ENCODE data around the gene LGMN.
"Not testable (repeated sequence)": the region's sequence is repeated elsewhere in the genome, so short reads cannot be mapped to it uniquely, and the experiment has no call there.

The LGMN gene

DNA sequence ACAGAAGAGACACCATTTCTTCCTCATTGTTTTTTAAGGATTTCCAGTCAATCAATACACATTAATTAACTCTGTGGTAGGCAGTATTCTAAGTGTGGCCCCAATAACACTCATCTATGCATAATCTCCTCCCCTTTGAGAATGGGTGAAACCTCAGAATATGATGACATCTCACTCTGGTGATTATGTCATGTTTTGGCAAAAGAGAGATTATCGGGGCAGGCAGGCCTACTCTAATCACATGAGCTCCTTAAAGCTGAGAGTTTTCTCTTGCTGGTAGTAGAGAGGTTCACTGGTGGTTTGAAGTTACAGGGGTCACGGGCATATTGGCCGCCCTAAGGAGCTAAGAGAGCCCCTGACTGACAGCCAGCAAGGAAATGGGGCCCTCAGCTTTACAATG is 7.1 kb upstream of the LGMN start:
- peaks cover 21% of the 10 kb centered on the region for H3K27me3 Mint-ChIP-seq
- no peaks in the 10 kb centered on the region for H3K9me3 Mint-ChIP-seq
- H3K4me1 Mint-ChIP-seq: peaks cover 20% of the 10 kb centered on the region
- peaks cover 2% of the 10 kb centered on the region for H3K36me3 Mint-ChIP-seq (ENCODE audit: insufficient read depth)
- no peak for DNase-seq (ENCODE audit: low spot score in 2 of 2)
- no peak overlapping the region for H3K4me3 Mint-ChIP-seq
- H3K27ac Mint-ChIP-seq (ENCODE audit: low read depth): no peak overlapping the region
- no peak for ATAC-seq (replicated peaks; ENCODE audit: extremely low read depth, poor library complexity, severe bottlenecking)

DNA sequence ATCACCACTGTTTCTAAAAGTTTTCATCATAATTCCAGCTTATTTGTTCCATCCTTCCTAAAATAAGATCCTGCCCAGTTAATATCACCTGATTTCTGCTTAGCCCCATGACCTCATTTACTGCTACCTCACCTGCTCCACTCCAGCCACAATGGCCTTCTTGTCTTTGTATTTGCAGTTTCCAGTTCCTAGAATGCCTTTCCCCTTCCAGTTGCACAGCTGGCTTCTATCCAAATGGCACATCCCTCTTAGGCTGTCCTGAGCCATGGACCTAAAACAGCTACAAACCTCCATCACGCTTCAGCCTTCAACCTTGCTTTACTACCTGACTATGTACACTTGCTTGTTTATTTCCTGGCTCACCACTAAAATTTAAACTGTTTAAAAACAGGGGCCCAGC is 6.5 kb upstream of the LGMN start:
- H3K4me1 Mint-ChIP-seq: peaks cover 22% of the 10 kb centered on the region
- H3K9me3 Mint-ChIP-seq: no peaks in the 10 kb centered on the region
- H3K27ac Mint-ChIP-seq (ENCODE audit: low read depth): no peak overlapping the region
- H3K27me3 Mint-ChIP-seq: peaks cover 27% of the 10 kb centered on the region
- no peak for ATAC-seq (replicated peaks; ENCODE audit: extremely low read depth, poor library complexity, severe bottlenecking)
- H3K36me3 Mint-ChIP-seq (ENCODE audit: insufficient read depth): peaks cover 2% of the 10 kb centered on the region
- DNase-seq (ENCODE audit: low spot score in 2 of 2): no peak
- no peak overlapping the region for H3K4me3 Mint-ChIP-seq

DNA sequence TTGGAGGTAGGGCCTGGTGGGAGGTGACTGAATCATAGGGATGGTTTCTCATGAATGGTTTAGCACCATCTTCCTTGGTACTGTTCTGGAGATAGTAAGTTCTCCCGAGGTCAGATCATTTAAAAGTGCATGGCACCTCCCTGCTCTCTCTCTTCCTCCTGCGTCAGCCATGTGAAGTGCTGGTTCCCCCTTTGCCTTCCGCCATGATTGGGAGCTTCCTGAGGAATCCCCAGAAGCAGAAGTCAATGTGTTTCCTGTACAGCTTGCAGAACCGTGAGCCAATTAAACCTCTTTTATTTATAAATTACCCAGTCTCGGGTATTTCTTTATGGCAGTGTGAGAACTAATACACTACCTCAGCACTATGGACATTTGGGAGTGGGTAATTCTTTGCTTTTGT is 4.8 kb upstream of the LGMN start:
- Mint-ChIP-seq H3K36me3 (ENCODE audit: insufficient read depth) (peaks cover 10% of the 10 kb centered on the region), H3K4me1 (peaks cover 34% of the 10 kb centered on the region), H3K27ac (ENCODE audit: low read depth) (no peak overlapping the region), H3K4me3 (no peak overlapping the region), H3K9me3 (no peaks in the 10 kb centered on the region), H3K27me3 (peaks cover 43% of the 10 kb centered on the region)
- ATAC-seq (replicated peaks; ENCODE audit: extremely low read depth, poor library complexity, severe bottlenecking) (no peak), DNase-seq (ENCODE audit: low spot score in 2 of 2) (no peak)

DNA sequence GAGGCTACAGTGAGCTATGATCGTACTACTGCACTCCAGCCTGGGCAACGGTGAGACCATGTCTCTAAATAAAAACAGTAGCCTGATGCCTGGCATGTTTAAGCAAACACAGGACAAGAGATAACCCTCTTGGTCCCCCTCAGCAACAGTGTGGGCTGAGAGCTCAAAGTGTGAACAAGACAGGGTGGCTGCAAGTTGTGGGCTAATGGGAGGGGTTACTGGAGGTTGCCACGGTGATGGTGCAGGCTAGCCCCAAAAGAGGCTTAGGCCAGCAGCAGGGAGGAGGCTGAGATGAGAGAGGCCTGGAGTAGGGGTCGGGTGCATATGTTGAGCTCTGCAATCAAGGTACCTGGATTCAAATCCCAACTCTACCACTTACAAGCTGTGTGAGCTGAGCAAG is 3.4 kb upstream of the LGMN start:
- Mint-ChIP-seq H3K4me1 (peaks cover 48% of the 10 kb centered on the region), H3K27me3 (peaks cover 57% of the 10 kb centered on the region), H3K27ac (ENCODE audit: low read depth) (no peak overlapping the region), H3K9me3 (no peaks in the 10 kb centered on the region), H3K36me3 (ENCODE audit: insufficient read depth) (peaks cover 15% of the 10 kb centered on the region), H3K4me3 (no peak overlapping the region)
- DNase-seq (ENCODE audit: low spot score in 2 of 2) (no peak), ATAC-seq (replicated peaks; ENCODE audit: extremely low read depth, poor library complexity, severe bottlenecking) (no peak)

DNA sequence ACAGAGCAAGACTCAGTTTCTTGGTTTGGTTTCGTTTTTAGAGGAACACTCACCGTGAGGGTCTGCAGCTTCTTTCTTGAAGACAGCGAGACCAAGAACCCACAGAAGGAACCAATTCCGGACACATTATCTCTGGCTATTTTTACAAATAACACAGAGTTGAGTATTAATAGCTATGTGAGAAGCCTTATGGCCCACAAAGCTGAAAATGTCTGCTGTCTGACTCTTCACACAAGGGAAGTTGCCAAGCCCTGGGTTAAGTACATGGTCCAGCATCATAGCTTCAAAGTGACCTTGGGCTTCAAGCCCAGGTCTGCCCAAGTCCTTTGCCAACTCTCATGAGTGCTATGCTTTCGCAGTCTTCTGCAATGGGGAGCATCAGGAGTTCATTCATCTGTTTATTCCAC is 2.6 kb upstream of the LGMN start:
- H3K27ac Mint-ChIP-seq (ENCODE audit: low read depth): no peak overlapping the region
- peak overlapping the region; percentile 80 for H3K4me3 Mint-ChIP-seq
- DNase-seq (ENCODE audit: low spot score in 2 of 2) (no peak), ATAC-seq (replicated peaks; ENCODE audit: extremely low read depth, poor library complexity, severe bottlenecking) (no peak)
- H3K9me3 Mint-ChIP-seq: no peaks in the 10 kb centered on the region
- peaks cover 61% of the 10 kb centered on the region for H3K27me3 Mint-ChIP-seq
- H3K4me1 Mint-ChIP-seq: peaks cover 50% of the 10 kb centered on the region
- peaks cover 15% of the 10 kb centered on the region for H3K36me3 Mint-ChIP-seq (ENCODE audit: insufficient read depth)

DNA sequence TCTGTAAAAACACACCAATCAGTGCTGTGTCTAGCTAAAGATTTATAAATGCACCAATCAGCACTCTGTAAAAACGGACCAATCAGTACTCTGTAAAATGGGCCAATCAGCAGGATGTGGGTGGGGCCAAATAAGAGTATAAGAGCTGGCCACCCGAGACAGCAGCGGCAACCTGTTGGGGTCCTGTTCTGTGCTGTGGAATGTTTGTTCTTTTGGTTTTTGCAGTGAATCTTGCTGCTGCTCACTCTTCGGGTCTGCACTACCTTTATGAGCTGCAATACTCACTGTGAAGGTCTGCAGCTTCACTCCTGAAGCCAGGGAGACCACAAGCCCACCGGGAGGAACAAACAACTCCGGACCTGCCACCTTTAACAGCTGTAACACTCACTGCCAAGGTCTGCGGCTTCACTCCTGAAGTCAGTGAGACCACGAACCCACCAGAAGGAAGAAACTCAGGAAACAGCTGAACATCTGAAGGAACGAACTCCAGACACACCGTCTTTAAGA is 1.8 kb upstream of the LGMN start:
- DNase-seq (ENCODE audit: low spot score in 2 of 2): peak in 1 of 2 donors; percentile 18
- Mint-ChIP-seq H3K4me1 (peaks cover 50% of the 10 kb centered on the region), H3K27me3 (peaks cover 61% of the 10 kb centered on the region), H3K4me3 (peak overlapping the region; percentile 80), H3K36me3 (ENCODE audit: insufficient read depth) (peaks cover 15% of the 10 kb centered on the region)
- H3K9me3 Mint-ChIP-seq; ATAC-seq (replicated peaks; ENCODE audit: extremely low read depth, poor library complexity, severe bottlenecking); H3K27ac Mint-ChIP-seq (ENCODE audit: low read depth): not testable (repeated sequence)

DNA sequence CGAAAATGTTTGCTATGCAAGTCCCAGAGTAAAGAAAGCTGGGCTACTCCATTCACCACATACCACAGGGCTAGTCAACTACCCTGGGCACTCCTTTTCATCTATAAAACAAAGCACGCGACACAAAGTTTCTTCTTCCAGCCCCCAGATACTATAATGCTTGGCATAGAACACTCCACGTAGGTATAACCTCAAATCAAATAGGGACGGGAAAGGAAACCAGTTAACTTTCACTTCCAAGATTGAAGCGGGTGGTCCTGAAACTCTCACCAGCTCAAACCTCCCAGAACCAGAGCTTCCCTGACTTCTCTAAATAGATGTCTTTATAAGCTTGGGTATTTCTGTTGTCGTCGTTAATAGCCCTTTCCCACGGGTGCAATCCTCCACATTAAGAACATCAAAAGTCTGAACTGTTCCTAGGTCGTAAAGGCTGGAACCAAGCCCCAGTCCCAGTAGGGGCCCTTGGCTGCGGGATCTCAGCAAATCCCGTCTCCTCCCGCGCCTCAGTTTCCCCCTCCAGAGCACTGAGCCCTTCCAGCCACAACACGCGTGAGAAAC is 647 bp downstream of the LGMN start:
- H3K9me3 Mint-ChIP-seq: no peaks in the 10 kb centered on the region
- peaks cover 16% of the 10 kb centered on the region for H3K36me3 Mint-ChIP-seq (ENCODE audit: insufficient read depth)
- H3K27me3 Mint-ChIP-seq: peaks cover 56% of the 10 kb centered on the region
- H3K4me1 Mint-ChIP-seq: peaks cover 50% of the 10 kb centered on the region
- ATAC-seq (replicated peaks; ENCODE audit: extremely low read depth, poor library complexity, severe bottlenecking) (no peak), DNase-seq (ENCODE audit: low spot score in 2 of 2) (no peak)
- H3K4me3 Mint-ChIP-seq: peak overlapping the region; percentile 80
- peak overlapping the region; percentile 72 for H3K27ac Mint-ChIP-seq (ENCODE audit: low read depth)

DNA sequence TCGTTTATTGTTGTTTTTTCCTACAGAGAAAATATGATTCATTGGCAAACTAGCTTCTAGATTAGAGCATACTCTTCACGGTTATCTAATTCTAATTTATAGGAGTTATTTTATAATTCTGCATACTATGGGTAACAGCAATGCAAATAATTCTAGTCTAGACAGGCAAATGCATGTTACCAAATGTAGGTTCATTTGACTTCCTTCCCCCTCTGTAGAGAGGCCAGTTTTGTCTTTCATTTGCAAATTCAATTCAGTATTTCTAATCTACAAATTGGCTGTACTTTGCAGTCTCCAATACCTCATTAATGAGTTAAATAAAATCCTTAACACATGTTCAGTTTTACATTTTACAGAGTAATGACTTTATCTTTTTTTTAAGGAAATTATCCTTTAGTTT is 4.2 kb downstream of the LGMN start:
- DNase-seq (ENCODE audit: low spot score in 2 of 2) (no peak), ATAC-seq (replicated peaks; ENCODE audit: extremely low read depth, poor library complexity, severe bottlenecking) (no peak)
- H3K36me3 Mint-ChIP-seq (ENCODE audit: insufficient read depth): peaks cover 18% of the 10 kb centered on the region
- H3K27me3 Mint-ChIP-seq: peaks cover 28% of the 10 kb centered on the region
- H3K4me3 Mint-ChIP-seq: no peak overlapping the region
- no peak overlapping the region for H3K27ac Mint-ChIP-seq (ENCODE audit: low read depth)
- H3K4me1 Mint-ChIP-seq: peaks cover 25% of the 10 kb centered on the region
- no peaks in the 10 kb centered on the region for H3K9me3 Mint-ChIP-seq

DNA sequence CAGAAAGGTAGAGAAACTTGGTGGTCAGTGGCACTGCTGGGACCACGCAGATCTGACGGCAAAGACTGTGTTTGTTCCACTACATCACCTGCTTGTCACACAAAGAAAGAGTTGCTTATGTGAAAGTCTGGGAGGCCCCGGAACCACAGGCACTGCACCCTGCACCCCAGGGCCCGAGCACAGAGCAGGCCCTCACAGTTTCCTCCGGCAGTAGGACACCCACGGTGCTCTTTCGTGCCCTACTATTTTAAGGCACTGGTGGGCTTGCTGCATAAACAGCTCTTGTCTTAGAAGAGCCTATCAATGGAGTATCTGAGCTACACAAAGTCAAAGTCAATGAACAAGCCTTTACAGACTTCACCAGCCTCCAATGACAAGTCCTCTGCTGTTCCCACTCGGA is 8.0 kb downstream of the LGMN start:
- H3K9me3 Mint-ChIP-seq: no peaks in the 10 kb centered on the region
- no peak overlapping the region for H3K4me3 Mint-ChIP-seq
- peaks cover 8% of the 10 kb centered on the region for H3K4me1 Mint-ChIP-seq
- H3K36me3 Mint-ChIP-seq (ENCODE audit: insufficient read depth): peaks cover 6% of the 10 kb centered on the region
- ATAC-seq (replicated peaks; ENCODE audit: extremely low read depth, poor library complexity, severe bottlenecking): no peak
- no peak overlapping the region for H3K27ac Mint-ChIP-seq (ENCODE audit: low read depth)
- no peaks in the 10 kb centered on the region for H3K27me3 Mint-ChIP-seq
- DNase-seq (ENCODE audit: low spot score in 2 of 2): no peak

DNA sequence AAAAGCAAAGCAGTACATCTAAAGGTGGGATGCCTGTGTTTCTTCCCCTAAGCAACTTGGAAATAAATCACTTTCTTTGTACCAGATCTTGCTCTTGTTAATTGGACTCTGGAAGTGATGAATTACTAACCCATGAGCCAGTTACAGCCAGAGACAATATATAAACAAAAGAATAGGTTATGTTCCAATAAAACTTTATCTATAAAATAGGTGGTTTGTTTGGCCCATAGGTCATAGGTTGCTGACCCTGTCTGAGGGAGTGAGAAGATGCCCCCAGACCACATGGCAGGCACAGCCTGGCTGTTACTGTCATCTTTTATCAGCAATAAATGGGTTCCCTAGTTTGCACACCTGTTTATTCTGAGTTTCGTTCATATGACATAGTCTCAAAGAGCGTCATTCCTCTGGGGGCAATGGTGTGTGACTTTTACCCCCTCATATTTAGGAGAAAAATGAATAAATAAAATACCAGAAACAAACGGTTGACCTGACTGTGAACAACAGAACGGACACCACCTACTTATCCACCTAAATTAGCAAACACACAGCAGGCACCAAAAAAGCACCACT is 10.7 kb downstream of the LGMN start:
- peaks cover 8% of the 10 kb centered on the region for H3K4me1 Mint-ChIP-seq
- peak overlapping the region; percentile 17 for H3K27ac Mint-ChIP-seq (ENCODE audit: low read depth)
- no peak overlapping the region for H3K4me3 Mint-ChIP-seq
- DNase-seq (ENCODE audit: low spot score in 2 of 2) (no peak), ATAC-seq (replicated peaks; ENCODE audit: extremely low read depth, poor library complexity, severe bottlenecking) (no peak)
- H3K9me3 Mint-ChIP-seq: no peaks in the 10 kb centered on the region
- H3K36me3 Mint-ChIP-seq (ENCODE audit: insufficient read depth): peaks cover 5% of the 10 kb centered on the region
- no peaks in the 10 kb centered on the region for H3K27me3 Mint-ChIP-seq

DNA sequence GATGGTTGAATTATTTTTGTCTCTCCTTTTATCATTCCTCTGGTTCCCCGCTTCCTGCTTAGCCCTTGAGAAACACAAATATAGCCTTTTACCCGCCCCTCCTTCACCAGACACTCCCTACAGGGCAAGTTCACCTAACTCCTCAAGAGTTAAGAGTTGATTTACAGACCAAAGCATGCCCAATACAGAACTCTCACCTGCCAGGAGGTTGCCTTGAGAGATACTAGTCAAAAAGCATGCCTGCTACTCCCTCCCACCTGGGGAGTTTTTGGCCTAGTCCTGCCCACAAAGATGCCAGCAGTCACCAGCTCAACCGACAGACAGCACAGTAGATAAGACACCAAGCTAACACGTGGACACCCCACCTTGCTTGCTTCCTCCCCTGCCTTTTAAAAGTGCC is 11.2 kb downstream of the LGMN start:
- peaks cover 4% of the 10 kb centered on the region for H3K36me3 Mint-ChIP-seq (ENCODE audit: insufficient read depth)
- DNase-seq (ENCODE audit: low spot score in 2 of 2) (no peak), ATAC-seq (replicated peaks; ENCODE audit: extremely low read depth, poor library complexity, severe bottlenecking) (no peak)
- no peaks in the 10 kb centered on the region for H3K9me3 Mint-ChIP-seq
- H3K4me1 Mint-ChIP-seq: peaks cover 8% of the 10 kb centered on the region
- no peak overlapping the region for H3K4me3 Mint-ChIP-seq
- H3K27me3 Mint-ChIP-seq: no peaks in the 10 kb centered on the region
- H3K27ac Mint-ChIP-seq (ENCODE audit: low read depth): peak overlapping the region; percentile 17

DNA sequence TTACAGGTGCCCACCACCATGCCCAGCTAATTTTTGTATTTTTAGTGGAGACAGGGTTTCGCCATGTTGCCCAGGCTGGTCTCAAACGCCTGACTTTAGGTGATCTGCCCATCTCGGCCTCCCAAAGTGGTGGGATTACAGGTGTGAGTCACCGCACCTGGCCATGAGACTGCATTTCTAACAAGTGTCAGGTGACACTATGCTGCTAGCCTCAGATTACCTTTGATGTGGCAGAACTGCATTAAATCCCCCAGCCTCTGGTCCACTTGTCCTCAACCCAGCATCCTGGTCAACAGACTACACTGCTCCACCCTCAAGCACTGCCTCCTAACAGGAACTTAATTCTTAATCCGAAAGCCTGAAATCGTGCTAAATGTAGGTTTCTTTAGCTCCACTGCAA is 13.1 kb downstream of the LGMN start:
- Mint-ChIP-seq H3K9me3 (no peaks in the 10 kb centered on the region), H3K4me3 (no peak overlapping the region), H3K27me3 (no peaks in the 10 kb centered on the region), H3K36me3 (ENCODE audit: insufficient read depth) (peaks cover 3% of the 10 kb centered on the region), H3K4me1 (peaks cover 8% of the 10 kb centered on the region), H3K27ac (ENCODE audit: low read depth) (no peak overlapping the region)
- ATAC-seq (replicated peaks; ENCODE audit: extremely low read depth, poor library complexity, severe bottlenecking) (no peak), DNase-seq (ENCODE audit: low spot score in 2 of 2) (no peak)

DNA sequence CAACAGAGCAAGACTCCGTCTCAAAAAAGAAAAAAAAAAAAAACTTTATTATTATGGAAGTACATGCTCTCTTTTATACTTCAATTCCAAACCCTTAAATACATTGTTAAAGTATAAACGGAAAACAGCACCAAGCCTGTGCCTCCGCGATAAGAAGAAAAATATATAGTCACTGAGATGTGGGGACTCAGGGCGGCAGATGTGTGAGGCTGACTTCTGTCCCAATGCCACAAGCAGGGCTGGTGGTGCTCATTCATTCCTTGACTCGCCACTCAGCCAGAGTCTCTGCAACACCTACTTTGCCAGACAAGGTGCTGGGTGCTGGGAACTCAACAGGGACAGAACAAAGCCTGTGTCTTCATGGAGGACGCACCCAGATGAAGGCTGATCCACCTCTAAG is 13.8 kb downstream of the LGMN start:
- no peaks in the 10 kb centered on the region for H3K9me3 Mint-ChIP-seq
- no peak overlapping the region for H3K4me3 Mint-ChIP-seq
- DNase-seq (ENCODE audit: low spot score in 2 of 2) (no peak), ATAC-seq (replicated peaks; ENCODE audit: extremely low read depth, poor library complexity, severe bottlenecking) (no peak)
- H3K27me3 Mint-ChIP-seq: no peaks in the 10 kb centered on the region
- H3K36me3 Mint-ChIP-seq (ENCODE audit: insufficient read depth): peaks cover 1% of the 10 kb centered on the region
- peaks cover 8% of the 10 kb centered on the region for H3K4me1 Mint-ChIP-seq
- no peak overlapping the region for H3K27ac Mint-ChIP-seq (ENCODE audit: low read depth)
